ENCODE data around the gene HOXD8.

The HOXD8 gene

DNA sequence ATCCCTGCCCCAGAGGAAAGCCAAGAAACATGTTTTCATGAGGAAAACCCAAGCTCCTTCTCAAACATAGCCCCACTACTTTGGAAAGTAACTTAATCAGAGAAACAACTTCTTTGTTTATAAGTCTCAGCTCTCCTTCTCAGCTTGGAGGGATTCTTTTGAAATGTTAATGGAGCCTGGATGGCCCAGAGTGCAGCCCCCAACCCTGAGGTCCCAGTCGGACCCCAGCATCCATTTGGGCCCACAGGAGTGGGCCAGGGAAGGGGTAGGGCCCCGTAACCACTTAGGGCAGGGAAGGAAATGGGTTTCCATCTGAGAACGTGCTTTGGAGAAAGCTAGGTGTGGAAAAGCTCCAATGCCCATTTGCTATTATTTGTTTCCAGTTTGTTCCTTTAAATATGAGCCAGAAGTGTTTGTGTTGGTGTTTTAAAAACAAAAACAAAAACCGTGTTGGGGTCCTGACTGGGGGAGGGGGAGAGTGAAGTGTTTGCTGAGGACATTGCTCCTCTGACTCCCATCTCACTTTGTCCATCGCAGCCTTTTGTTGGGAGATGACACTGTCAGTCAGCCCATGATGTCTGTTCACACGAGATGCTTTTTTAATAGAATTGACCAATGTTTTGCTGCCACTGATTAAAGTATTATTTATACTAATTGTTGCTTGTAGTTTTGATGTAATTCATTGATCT, 26.0 kb downstream of the HOXD8 start:
- no peak for DNase-seq (ENCODE audit: extremely low read depth, low read depth)
- TF ChIP-seq, protein P1, sequence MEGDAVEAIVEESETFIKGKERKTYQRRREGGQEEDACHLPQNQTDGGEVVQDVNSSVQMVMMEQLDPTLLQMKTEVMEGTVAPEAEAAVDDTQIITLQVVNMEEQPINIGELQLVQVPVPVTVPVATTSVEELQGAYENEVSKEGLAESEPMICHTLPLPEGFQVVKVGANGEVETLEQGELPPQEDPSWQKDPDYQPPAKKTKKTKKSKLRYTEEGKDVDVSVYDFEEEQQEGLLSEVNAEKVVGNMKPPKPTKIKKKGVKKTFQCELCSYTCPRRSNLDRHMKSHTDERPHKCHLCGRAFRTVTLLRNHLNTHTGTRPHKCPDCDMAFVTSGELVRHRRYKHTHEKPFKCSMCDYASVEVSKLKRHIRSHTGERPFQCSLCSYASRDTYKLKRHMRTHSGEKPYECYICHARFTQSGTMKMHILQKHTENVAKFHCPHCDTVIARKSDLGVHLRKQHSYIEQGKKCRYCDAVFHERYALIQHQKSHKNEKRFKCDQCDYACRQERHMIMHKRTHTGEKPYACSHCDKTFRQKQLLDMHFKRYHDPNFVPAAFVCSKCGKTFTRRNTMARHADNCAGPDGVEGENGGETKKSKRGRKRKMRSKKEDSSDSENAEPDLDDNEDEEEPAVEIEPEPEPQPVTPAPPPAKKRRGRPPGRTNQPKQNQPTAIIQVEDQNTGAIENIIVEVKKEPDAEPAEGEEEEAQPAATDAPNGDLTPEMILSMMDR (IDR thresholded peaks at IDR 0.05; ENCODE audit: low read depth, low read length): no peak

DNA sequence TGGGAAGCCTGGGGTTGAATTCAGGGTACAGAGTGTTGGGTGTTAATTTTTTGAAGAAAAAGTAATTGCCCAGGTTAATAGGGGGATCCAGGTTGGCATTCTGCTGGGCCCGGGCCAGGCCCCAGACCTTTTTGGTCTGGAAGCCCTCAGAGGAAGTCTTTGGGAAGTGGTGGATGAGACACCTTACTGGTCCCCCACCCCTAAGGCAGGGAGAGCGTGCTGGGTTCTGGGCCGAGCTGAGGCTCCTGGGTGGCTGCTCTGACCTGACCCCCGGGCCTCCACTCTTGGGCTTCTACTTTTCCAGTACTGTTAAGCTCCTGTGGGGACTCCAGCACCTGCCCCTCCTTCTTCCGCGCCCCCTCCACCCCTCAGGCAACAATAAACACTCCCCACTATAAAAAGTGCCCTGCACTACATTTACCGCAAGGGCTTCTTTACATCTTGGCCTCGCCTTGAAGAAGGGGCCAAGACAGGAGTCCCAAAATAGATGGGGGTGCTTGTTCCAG, 26.8 kb downstream of the HOXD8 start:
- DNase-seq (ENCODE audit: extremely low read depth, low read depth): no peak
- TF ChIP-seq, protein P1 (IDR thresholded peaks at IDR 0.05; ENCODE audit: low read depth, low read length): no peak

DNA sequence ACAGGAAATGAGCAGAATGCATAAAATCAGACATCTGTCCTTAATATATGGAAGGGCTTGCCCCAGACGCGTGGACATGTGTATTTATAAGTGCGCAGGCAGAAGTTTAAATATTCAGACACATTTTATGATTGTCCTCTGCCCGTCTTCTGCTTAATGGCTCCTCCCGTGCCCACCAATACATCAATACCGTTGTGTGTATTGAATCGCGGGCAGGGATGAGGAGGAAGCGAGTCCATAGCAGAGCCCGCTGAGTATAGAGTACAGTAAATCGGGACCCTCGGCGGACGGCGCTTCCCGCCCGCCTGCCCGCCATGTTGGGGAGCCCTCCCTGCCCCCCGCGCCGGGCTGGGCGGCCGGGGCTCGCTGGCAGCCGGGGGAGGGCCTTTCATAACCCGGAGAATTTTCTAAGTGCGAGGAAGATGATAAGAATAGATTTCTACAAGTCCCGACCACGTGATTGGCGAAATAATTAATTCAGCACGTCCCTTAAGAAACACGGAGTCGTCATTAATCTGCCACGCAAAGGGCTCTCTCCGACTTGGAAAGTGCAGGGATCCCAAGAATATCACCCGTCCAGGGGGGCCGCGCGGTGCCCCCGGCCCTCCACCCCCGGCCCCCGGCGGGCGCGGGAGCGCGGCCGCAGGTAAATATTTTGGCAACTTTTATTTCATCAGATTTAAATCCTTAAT, 27.4 kb downstream of the HOXD8 start, which contains the start of gene HOXD3:
HOXD3 (plus strand) TSS at position 501 of the 692 bp plus-strand sequence. CDS start 11,808 bp downstream, outside the sequence.
- TF ChIP-seq, protein P1 (IDR thresholded peaks at IDR 0.05; ENCODE audit: low read depth, low read length): no peak
- DNase-seq (ENCODE audit: extremely low read depth, low read depth): no peak

DNA sequence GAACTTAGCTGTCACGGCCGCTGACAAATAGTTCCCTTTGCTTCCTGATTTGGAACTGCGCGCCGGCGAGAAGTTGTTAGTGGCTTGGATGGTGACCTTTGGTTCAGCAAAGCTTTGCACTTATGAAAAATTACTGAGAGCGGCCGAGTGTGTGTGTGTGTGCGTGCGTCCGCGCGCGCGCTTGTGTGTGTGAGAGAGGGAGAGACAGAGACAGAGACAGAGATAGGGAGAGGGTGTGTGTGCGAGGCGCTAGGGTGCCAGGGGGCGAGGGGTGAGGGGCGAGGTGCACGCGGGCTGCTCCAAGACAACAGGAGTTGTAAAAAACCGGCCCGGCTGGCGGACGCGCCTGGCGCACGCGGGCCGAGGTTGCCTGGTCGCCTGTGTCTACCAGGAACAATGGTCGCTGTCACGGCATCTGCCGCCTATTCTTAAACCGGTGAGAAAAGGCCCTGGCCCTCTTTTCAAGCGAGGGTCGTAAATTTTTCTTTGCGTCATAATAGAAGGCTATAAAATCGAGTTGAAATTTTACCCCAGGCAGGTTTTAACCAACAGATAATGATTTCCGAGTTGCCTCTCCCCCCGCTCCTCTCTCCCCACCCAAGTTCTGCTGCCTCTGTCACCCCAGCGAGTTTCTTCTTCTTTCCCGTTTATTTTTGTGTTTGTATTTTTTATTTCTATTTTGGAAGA, 28.1 kb downstream of the HOXD8 start:
- TF ChIP-seq, protein P1 (IDR thresholded peaks at IDR 0.05; ENCODE audit: low read depth, low read length): no peak
- DNase-seq (ENCODE audit: extremely low read depth, low read depth): no peak

DNA sequence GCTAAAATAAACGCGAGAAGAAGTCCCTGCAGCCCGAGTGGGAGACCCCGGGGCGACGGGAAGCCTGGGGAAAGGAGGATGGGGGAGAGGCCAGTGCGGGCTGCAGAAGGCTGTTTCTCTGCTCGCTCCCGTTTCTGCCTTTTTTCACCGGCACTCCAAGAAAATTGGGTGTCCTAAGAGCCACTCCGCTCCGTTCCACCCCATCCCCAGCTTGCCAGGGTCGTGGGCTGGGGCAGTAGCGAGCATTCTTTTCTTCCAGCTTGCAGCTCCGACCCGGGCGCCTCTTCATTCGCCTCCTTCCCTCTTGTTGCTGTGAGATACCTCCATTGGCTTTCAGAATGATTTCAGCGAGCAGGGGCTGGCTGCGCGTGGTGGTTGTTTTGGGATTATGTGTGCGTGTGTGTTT, 28.7 kb downstream of the HOXD8 start:
- TF ChIP-seq, protein P1 (IDR thresholded peaks at IDR 0.05; ENCODE audit: low read depth, low read length): no peak
- no peak for DNase-seq (ENCODE audit: extremely low read depth, low read depth)

DNA sequence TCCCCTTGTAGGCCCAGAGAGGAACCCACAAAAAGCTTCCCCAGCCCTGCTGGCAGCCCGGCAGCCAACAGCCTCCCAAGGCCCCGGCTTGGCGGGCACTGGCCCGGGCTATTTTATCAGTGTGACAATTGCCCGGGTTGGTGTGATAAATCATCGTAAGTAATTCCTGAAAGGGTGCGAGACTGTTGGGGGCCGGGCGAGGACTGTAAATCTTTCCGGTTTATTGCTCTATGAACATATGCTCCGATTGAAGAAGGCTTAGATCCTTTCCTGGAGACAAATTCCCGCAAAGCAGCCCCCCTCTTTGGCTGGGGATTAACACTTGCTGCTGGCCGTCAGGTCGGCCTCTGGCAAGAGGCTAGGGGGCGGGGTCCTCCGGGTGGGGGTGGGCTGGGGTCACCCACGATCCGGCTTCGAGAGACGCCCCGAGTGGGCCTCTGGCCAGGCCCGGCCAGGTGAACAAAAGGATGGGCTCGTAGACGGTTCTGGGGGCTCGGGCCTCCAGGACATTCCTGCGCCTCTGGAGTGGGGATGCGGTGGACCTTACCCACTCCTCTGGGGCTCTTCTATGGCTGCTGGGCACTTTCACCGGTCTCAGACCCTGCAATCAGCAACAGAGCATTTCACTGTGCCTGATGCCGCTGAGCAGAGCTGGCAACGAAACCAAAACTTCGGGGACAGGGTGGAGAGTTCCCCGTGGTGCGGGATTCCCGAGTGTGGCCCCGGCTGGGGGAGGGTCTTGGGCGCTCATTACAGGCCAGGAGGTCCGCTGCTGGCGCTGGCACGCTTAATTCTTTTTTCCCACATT, 29.6 kb downstream of the HOXD8 start:
- TF ChIP-seq, protein P1 (IDR thresholded peaks at IDR 0.05; ENCODE audit: low read depth, low read length): no peak
- DNase-seq (ENCODE audit: extremely low read depth, low read depth): no peak

Data from AG09319 (cell line).